HepG2 (cell line): ENCODE results near the gene ASIC3. TPM values are rescaled to one million over a fixed set of nuclear protein-coding genes. Genes with fewer than 3 reads are reported as not detected.
A peak's percentile ranks its signal among the peaks of the same experiment; 100 is the strongest.

ENCODE experiments used
- FOXK1 ChIP-seq: sonication (generic); formaldehyde crosslinking; IDR thresholded peaks from 2 replicates; pipeline ENCODE4 v1.4.0; 2020; ENCODE audit warnings: low read depth, missing genetic modification reagents, borderline replicate concordance
- FUBP1 ChIP-seq: sonication (generic); formaldehyde crosslinking; IDR thresholded peaks from 2 replicates; pipeline ENCODE4 v1.5.1; 2020; ENCODE audit warnings: missing genetic modification reagents, mild to moderate bottlenecking, borderline replicate concordance
- HINFP ChIP-seq: sonication (generic); formaldehyde crosslinking; IDR thresholded peaks from 2 replicates; pipeline ENCODE4 v1.4.0; 2020; ENCODE audit warnings: low read depth, mild to moderate bottlenecking, missing genetic modification reagents
- HOXA7 ChIP-seq: sonication (generic); formaldehyde crosslinking; IDR thresholded peaks from 2 replicates; pipeline ENCODE4 v1.8.1; 2022; ENCODE audit warnings: mild to moderate bottlenecking, missing genetic modification reagents, moderate library complexity
- KDM5B ChIP-seq: sonication (generic); formaldehyde crosslinking; IDR thresholded peaks from 2 replicates; pipeline ENCODE4 v1.4.0; 2020; ENCODE audit warnings: missing genetic modification reagents, mild to moderate bottlenecking, borderline replicate concordance
- KLF12 ChIP-seq: sonication (generic); formaldehyde crosslinking; IDR thresholded peaks from 2 replicates; pipeline ENCODE4 v1.4.0; 2020; ENCODE audit warnings: missing genetic modification reagents, borderline replicate concordance
- MAX ChIP-seq: IDR thresholded peaks from 2 replicates; pipeline ENCODE4 v1.6.1; 2012; ENCODE audit warnings: inconsistent platforms
- MED1 ChIP-seq: sonication (generic); formaldehyde crosslinking; IDR thresholded peaks from 2 replicates; pipeline ENCODE4 v1.4.0; 2020; ENCODE audit warnings: missing genetic modification reagents
- NFE2L2 ChIP-seq: fragments of 150-350 bp; IDR thresholded peaks from 2 replicates; pipeline ENCODE4 v1.6.1; 2014; ENCODE audit warnings: low read length
- PRDM15 ChIP-seq: sonication (generic); formaldehyde crosslinking; IDR thresholded peaks from 2 replicates; pipeline ENCODE4 v1.4.0; 2020; ENCODE audit warnings: missing genetic modification reagents
- RBFOX2 ChIP-seq: fragments of 200-400 bp; formaldehyde crosslinking; IDR thresholded peaks from 2 replicates; pipeline ENCODE4 v1.6.1; 2017; ENCODE audit warnings: low read depth, mild to moderate bottlenecking, low read length
- TBX2 ChIP-seq: sonication (generic); formaldehyde crosslinking; IDR thresholded peaks from 2 replicates; pipeline ENCODE4 v1.5.0; 2020; ENCODE audit warnings: missing genetic modification reagents, mild to moderate bottlenecking, borderline replicate concordance
- TRIM24 ChIP-seq: sonication (generic); formaldehyde crosslinking; IDR thresholded peaks from 2 replicates; pipeline ENCODE4 v1.8.0; 2022; ENCODE audit warnings: mild to moderate bottlenecking, missing genetic modification reagents
- ZNF501 ChIP-seq: sonication (generic); formaldehyde crosslinking; IDR thresholded peaks from 2 replicates; pipeline ENCODE4 v1.5.1; 2020; ENCODE audit warnings: mild to moderate bottlenecking, moderate library complexity, missing genetic modification reagents
- ZNF547 ChIP-seq: sonication (generic); formaldehyde crosslinking; IDR thresholded peaks from 2 replicates; pipeline ENCODE4 v1.5.1; 2020; ENCODE audit warnings: mild to moderate bottlenecking, missing genetic modification reagents
- ZNF562 ChIP-seq: sonication (generic); formaldehyde crosslinking; IDR thresholded peaks from 2 replicates; pipeline ENCODE4 v1.8.0; 2022; ENCODE audit warnings: missing genetic modification reagents, borderline replicate concordance
- ZNF574 ChIP-seq: sonication (generic); formaldehyde crosslinking; IDR thresholded peaks from 2 replicates; pipeline ENCODE4 v1.4.0; 2020; ENCODE audit warnings: missing genetic modification reagents
- ZNF782 ChIP-seq: sonication (generic); formaldehyde crosslinking; IDR thresholded peaks from 2 replicates; pipeline ENCODE4 v1.4.0; 2020; ENCODE audit warnings: missing genetic modification reagents, mild to moderate bottlenecking, borderline replicate concordance
- polyA plus RNA-seq, 8 experiments: library from polyadenylated mRNA; depleted of rRNA in 3 of 8; stranded (reverse) in 7 of 8; unstranded in 1 of 8; fragments of >200 nt; fragmentation: Illumina TruSeq in 4 of 8; extraction: Trizol in 4 of 8; gene quantifications; 2 replicates each; pipeline versions ENCODE4 v1.2.1 to v1.2.3, GENCODE V29; 2011 to 2016; ENCODE audit warnings: low read depth in 4 of 8, missing spikeins in 1 of 8, mixed read lengths in 1 of 8; ENCODE audit not compliant: insufficient read depth in 1 of 8
- total RNA-seq, 5 experiments: library from RNA; depleted of rRNA; stranded (reverse); fragments of >200 nt; fragmentation: Illumina TruSeq; extraction: Trizol; gene quantifications; 2 replicates each; pipeline ENCODE4 v1.2.3, GENCODE V29; 2016; ENCODE audit warnings: low read depth in 1 of 5

ASIC3 gene
- total and polyA plus RNA-seq, 2 of the 13 experiments (the other 11 are each of a cell fraction or from before 2014, with no cell fraction given) = 0.51 TPM; not detected in 1

- TF ChIP-seq ZNF574 (CRISPR knock-in tag) = 0 out of 2 replicates have a peak, but pooled peaks have one; percentile 37
- TF ChIP-seq NFE2L2 = no peak
- TF ChIP-seq FOXK1 = no peak
- TF ChIP-seq ZNF562 (CRISPR knock-in tag) = no peak
- TF ChIP-seq HOXA7 (CRISPR knock-in tag) = no peak
- TF ChIP-seq RBFOX2 = 0 out of 2 replicates have a peak, but pooled peaks have one; percentile 26
- peak; percentile 97 for TF ChIP-seq PRDM15 (CRISPR knock-in tag)
- 0 out of 2 replicates have a peak, but pooled peaks have one; percentile 39 for TF ChIP-seq ZNF547 (CRISPR knock-in tag)
- peak; percentile 44; the same call in 1 of the 2 replicates for TF ChIP-seq ZNF501 (CRISPR knock-in tag)
- peak; percentile 45 for TF ChIP-seq MED1
- no peak for TF ChIP-seq TRIM24 (CRISPR knock-in tag)
- peak; percentile 68; the same call in 1 of the 2 replicates for TF ChIP-seq KLF12 (CRISPR knock-in tag)
- TF ChIP-seq ZNF782 = 0 out of 2 replicates have a peak, but pooled peaks have one; percentile 53
- peak; percentile 31; the same call in 1 of the 2 replicates for TF ChIP-seq TBX2 (CRISPR knock-in tag)
- no peak for TF ChIP-seq FUBP1 (CRISPR knock-in tag)
- TF ChIP-seq KDM5B (CRISPR knock-in tag) = 0 out of 2 replicates have a peak, but pooled peaks have one; percentile 19
- peak; percentile 19; the same call in 1 of the 2 replicates for TF ChIP-seq HINFP (CRISPR knock-in tag)
- peak; percentile 86 for TF ChIP-seq MAX
These were observed 37.8 kb upstream of the ASIC3 start (continued) for GRCh38 chr7:151010307-151011096.
